VCaP (cell line): ENCODE results near the gene ZNF804B.

Experiments
- H3K27ac ChIP-seq: fragments of 450-650 bp; 2 replicates; pipeline ENCODE4 v1.5.1; 2017
- TF ChIP-seq, protein P1 (sequence below): fragments of 450-650 bp; conservative IDR thresholded peaks from 2 replicates; pipeline ENCODE4 v1.5.1; 2017; ENCODE audit warnings: mild to moderate bottlenecking, moderate library complexity

The ZNF804B gene

DNA sequence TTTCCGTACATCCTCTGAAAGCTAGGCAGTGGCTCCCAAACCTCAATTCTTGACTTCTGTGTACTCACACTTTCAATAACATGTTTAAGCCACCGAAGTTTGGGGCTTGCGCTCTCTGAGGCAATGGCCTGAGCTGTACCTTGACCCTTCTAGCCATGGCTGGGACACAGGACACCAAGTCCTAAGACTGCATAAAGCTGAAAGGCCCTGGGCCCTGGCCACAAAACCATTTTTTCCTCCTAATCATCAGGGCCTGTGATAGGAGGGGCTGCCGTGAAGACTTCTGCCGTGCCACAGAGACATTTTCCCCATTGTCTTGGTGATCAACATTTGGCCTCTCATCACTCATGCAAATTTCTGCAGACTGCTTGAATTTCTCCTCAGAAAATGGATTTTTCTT lies 252.5 kb downstream of the ZNF804B start:
- no peak overlapping the region for H3K27ac ChIP-seq
- TF ChIP-seq, protein P1, sequence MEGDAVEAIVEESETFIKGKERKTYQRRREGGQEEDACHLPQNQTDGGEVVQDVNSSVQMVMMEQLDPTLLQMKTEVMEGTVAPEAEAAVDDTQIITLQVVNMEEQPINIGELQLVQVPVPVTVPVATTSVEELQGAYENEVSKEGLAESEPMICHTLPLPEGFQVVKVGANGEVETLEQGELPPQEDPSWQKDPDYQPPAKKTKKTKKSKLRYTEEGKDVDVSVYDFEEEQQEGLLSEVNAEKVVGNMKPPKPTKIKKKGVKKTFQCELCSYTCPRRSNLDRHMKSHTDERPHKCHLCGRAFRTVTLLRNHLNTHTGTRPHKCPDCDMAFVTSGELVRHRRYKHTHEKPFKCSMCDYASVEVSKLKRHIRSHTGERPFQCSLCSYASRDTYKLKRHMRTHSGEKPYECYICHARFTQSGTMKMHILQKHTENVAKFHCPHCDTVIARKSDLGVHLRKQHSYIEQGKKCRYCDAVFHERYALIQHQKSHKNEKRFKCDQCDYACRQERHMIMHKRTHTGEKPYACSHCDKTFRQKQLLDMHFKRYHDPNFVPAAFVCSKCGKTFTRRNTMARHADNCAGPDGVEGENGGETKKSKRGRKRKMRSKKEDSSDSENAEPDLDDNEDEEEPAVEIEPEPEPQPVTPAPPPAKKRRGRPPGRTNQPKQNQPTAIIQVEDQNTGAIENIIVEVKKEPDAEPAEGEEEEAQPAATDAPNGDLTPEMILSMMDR, result no peak

DNA sequence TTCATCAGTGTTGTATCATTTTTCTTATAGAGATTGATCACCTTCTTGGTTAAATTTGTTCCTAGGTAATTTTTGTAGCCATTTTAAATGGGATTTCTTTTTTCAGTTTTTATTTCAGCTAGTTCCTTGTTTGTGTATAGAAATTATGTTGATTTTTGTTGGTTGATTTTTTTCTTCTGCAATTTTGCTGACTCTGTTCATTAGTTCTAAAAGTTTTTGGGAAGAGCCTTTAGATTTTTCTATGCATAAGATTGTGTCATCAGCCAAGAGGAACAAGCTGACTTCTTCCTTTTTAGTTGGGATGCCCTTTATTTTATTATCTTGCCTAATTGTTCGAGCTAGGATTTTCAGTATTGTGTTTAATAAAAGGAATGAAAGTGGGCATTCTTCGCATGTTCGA lies 258.2 kb downstream of the ZNF804B start:
- TF ChIP-seq, protein P1, result no peak

DNA sequence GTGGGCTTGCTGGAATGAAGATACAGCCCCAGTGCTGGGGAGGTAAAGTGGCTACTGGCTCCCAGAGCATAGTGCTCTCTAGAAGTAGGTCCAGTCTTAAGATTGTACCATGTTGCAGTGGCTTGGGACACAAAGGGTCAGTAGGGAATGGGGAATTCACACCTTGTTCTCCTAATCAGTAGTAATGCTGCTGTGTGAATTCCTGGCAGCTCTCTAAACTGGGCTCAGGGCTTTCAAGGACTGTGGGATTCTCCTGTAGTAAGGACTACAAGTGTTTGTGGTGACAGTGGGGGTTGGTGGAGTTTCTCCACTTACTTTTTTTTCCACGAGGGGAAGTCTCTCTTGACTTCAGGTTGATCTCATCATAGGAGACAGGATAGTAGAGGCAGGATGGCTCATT lies 262.2 kb downstream of the ZNF804B start:
- no peak overlapping the region for H3K27ac ChIP-seq
- TF ChIP-seq, protein P1, result no peak

More for the DNA sequence above, 258.2 kb downstream of the ZNF804B start:
- no peak overlapping the region for H3K27ac ChIP-seq

DNA sequence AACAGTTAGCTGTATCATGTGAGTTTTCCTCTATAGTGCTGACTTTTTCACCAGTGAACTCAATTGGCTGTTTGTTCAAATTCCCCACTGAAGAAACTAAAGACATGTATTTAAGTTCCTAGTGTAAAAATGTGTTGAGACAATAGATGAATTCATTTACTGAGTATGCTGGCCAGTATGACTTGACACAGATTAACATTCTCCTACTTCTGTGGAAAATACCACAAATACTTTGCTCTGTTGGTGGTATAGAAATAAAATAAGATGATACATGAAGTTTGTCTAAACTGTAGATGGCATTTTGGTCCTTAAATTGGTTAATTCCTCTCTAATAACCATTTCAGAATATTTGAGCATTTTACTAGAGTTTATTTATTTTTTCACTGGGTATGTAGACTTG lies 263.7 kb downstream of the ZNF804B start:
- H3K27ac ChIP-seq, result no peak overlapping the region
- TF ChIP-seq, protein P1, result no peak

DNA sequence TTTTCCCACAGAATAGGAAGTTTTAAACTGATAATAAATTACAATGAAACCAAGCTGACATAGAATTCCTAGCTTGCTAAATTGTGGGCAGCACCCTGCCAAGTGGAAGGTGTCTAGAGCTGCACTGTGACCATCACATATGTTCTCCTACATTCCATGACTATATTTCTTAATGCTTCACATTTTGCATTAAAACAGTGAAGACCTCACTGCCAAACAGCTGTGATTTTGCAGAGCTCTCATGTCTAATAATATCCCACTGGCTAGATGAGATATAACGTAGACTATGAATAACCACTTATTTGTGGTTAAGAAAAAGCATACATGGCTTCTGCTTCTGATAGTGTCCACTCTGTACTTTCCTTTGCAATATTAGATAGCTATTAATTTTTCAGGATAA lies 264.4 kb downstream of the ZNF804B start:
- TF ChIP-seq, protein P1, result no peak
- H3K27ac ChIP-seq, result no peak overlapping the region

DNA sequence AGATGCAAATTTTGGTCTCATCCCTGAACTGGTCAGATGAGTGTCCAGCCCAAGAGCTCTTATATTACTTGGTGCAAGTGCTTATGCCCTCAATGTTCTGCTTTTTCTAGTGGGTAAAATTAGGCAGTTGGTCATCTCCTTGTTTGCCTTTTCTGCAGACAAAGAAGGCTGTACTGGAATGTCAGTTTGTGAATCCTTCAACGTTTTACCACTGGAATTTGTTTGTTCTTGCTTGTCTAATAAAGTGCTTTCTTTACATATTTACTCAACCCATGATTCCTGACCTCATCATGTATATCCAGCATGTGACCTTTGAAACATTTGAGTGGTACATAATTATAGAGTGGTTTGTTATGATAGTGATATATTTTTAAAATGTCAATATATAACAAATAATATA lies 268.3 kb downstream of the ZNF804B start:
- no peak overlapping the region for H3K27ac ChIP-seq

DNA sequence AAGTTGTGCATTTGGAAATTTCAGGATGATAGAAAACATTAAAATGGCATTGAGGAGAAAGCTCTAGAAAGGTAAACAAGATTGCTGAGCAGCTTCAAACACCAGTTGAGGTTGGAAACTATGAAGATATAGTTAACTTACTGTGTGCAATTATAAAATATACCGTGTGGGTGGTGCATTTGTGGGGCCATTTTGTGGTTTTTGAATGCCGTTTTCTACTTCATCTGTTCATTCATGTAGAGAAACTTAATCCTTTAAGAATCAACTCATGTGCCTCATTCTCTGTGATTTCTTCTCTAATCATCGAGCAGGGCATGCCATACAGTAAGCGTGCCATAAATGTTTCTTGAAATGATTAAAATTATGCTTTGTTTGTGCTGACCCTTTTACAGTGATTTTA lies 268.8 kb downstream of the ZNF804B start:
- no peak overlapping the region for H3K27ac ChIP-seq
- TF ChIP-seq, protein P1, result no peak

More for the DNA sequence above, 268.3 kb downstream of the ZNF804B start:
- TF ChIP-seq, protein P1, result no peak

DNA sequence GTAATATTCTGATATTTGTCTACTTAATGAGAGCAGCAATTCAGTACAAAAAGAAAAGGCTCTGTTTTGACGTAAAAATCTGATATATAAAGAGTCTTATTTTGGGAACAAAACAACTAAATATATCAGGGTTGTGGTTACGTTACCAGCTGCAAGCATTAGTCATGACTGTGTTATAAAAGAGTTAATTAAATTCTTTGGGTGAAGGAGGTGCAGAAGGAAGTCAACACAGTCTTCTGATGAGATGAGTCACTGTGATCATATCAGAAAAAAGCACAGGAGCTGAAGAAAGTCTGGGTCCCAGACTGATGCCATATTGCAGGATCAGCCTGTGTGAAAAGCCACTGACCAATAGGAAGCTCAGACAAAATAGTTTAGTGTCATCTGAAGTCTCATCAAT lies 270.4 kb downstream of the ZNF804B start:
- H3K27ac ChIP-seq, result no peak overlapping the region
- TF ChIP-seq, protein P1, result no peak
